Thyroid gland (tissue), 4 donors: ENCODE measurements around the gene DIRAS2.

Source experiments
- POLR2A ChIP-seq, 2 donors: fragments of 450-650 bp; IDR thresholded peaks; one replicate each; pipeline ENCODE4 v1.6.1; 2017; ENCODE audit warnings: antibody characterized with exemption in 2 of 2, mild to moderate bottlenecking in 2 of 2, moderate library complexity in 1 of 2
- TF ChIP-seq, protein P1 (sequence below), 6 experiments: fragments of 200-600 bp in 3 of 6; fragments of 450-650 bp in 3 of 6; sonication (generic) in 3 of 6; IDR thresholded peaks; one replicate each; pipeline ENCODE4 v1.5.1; 2016 to 2019; ENCODE audit warnings: antibody characterized with exemption in 6 of 6, mild to moderate bottlenecking in 2 of 6, inconsistent platforms in 1 of 6, moderate library complexity in 1 of 6

- TF ChIP-seq, protein P1, sequence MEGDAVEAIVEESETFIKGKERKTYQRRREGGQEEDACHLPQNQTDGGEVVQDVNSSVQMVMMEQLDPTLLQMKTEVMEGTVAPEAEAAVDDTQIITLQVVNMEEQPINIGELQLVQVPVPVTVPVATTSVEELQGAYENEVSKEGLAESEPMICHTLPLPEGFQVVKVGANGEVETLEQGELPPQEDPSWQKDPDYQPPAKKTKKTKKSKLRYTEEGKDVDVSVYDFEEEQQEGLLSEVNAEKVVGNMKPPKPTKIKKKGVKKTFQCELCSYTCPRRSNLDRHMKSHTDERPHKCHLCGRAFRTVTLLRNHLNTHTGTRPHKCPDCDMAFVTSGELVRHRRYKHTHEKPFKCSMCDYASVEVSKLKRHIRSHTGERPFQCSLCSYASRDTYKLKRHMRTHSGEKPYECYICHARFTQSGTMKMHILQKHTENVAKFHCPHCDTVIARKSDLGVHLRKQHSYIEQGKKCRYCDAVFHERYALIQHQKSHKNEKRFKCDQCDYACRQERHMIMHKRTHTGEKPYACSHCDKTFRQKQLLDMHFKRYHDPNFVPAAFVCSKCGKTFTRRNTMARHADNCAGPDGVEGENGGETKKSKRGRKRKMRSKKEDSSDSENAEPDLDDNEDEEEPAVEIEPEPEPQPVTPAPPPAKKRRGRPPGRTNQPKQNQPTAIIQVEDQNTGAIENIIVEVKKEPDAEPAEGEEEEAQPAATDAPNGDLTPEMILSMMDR (IDR thresholded peaks at IDR 0.05) = no peak
- TF ChIP-seq POLR2A (IDR thresholded peaks at IDR 0.05) = no peak
Measured at GRCh38 chr9:90616806-90617205, 25.8 kb downstream of the DIRAS2 start.
